ENCODE data around the gene CFAP100.

CFAP100 gene

GRCh38 chr3:126394179-126394976 lies at the start of gene CFAP100:
TSS of gene CFAP100 (plus strand) at chr3:126394909. CDS start at chr3:126396001, 1,092 bp downstream.
- DNase-seq (ENCODE audit: low read depth) = no peak

GRCh38 chr3:126345231-126345630 lies 49.5 kb upstream of the CFAP100 start:
- DNase-seq (ENCODE audit: low read depth) = no peak

GRCh38 chr3:126345641-126346460 lies 48.9 kb upstream of the CFAP100 start:
- no peak for DNase-seq (ENCODE audit: low read depth)

GRCh38 chr3:126346466-126346865 lies 48.2 kb upstream of the CFAP100 start:
- no peak for DNase-seq (ENCODE audit: low read depth)

- no peak for DNase-seq (ENCODE audit: low read depth)
These were observed 47.1 kb upstream of the CFAP100 start for GRCh38 chr3:126347543-126348161.

GRCh38 chr3:126348308-126348920 lies 46.3 kb upstream of the CFAP100 start:
- DNase-seq (ENCODE audit: low read depth) = no peak

GRCh38 chr3:126349071-126349470 lies 45.6 kb upstream of the CFAP100 start:
- no peak for DNase-seq (ENCODE audit: low read depth)

GRCh38 chr3:126349611-126350501 lies 44.9 kb upstream of the CFAP100 start:
- no peak for DNase-seq (ENCODE audit: low read depth)

GRCh38 chr3:126350502-126351085 lies 44.1 kb upstream of the CFAP100 start:
- no peak for DNase-seq (ENCODE audit: low read depth)

- no peak for DNase-seq (ENCODE audit: low read depth)
These were observed 43.5 kb upstream of the CFAP100 start for GRCh38 chr3:126351086-126351770.

- no peak for DNase-seq (ENCODE audit: low read depth)
These were observed 42.8 kb upstream of the CFAP100 start for GRCh38 chr3:126351771-126352475.

GRCh38 chr3:126352476-126353454 lies 41.9 kb upstream of the CFAP100 start:
- no peak for DNase-seq (ENCODE audit: low read depth)

GRCh38 chr3:126353694-126354321 lies 40.9 kb upstream of the CFAP100 start:
- no peak for DNase-seq (ENCODE audit: low read depth)

- DNase-seq (ENCODE audit: low read depth) = no peak
These were observed 39.9 kb upstream of the CFAP100 start for GRCh38 chr3:126354776-126355175.

GRCh38 chr3:126355251-126355650 lies 39.5 kb upstream of the CFAP100 start:
- no peak for DNase-seq (ENCODE audit: low read depth)

GRCh38 chr3:126355777-126356372 lies 38.8 kb upstream of the CFAP100 start:
- DNase-seq (ENCODE audit: low read depth) = no peak
